Neural cell (in vitro differentiated cells): ENCODE results near the gene MTTP.

ENCODE experiments used
- CTCF ChIP-seq: fragments of 450-650 bp; IDR thresholded peaks from 2 replicates; pipeline ENCODE4 v1.5.1; 2014; ENCODE audit warnings: antibody characterized with exemption, mild to moderate bottlenecking, moderate library complexity; ENCODE audit not compliant: poor library complexity, severe bottlenecking
- EP300 ChIP-seq: fragments of 450-650 bp; conservative IDR thresholded peaks from 2 replicates; pipeline ENCODE4 v1.6.1; 2014; ENCODE audit warnings: antibody characterized with exemption, mild to moderate bottlenecking, moderate library complexity; ENCODE audit not compliant: poor library complexity, severe bottlenecking
- EZH2 ChIP-seq: fragments of 200-600, 300-800 bp; shearing (Covaris generic), sonication (generic); IDR thresholded peaks from 2 replicates; pipeline ENCODE4 v1.6.1; 2014; ENCODE audit warnings: antibody characterized with exemption, low read length, borderline replicate concordance, mild to moderate bottlenecking; ENCODE audit not compliant: insufficient read depth, poor library complexity, severe bottlenecking
- MXI1 ChIP-seq: fragments of 450-650 bp; conservative IDR thresholded peaks from 2 replicates; pipeline ENCODE4 v1.6.1; 2014; ENCODE audit warnings: antibody characterized with exemption, mild to moderate bottlenecking; ENCODE audit not compliant: poor library complexity, severe bottlenecking
- POLR2AphosphoS5 ChIP-seq: IDR thresholded peaks from 2 replicates; pipeline ENCODE4 v1.6.1; 2012
- RAD21 ChIP-seq: fragments of 450-650 bp; conservative IDR thresholded peaks from 2 replicates; pipeline ENCODE4 v1.6.1; 2014; ENCODE audit warnings: antibody characterized with exemption, mild to moderate bottlenecking, moderate library complexity
- REST ChIP-seq: IDR thresholded peaks from 2 replicates; pipeline ENCODE4 v1.6.1; 2012; ENCODE audit warnings: borderline replicate concordance
- SMC3 ChIP-seq: fragments of 450-650 bp; conservative IDR thresholded peaks from 2 replicates; pipeline ENCODE4 v1.6.1; 2014; ENCODE audit warnings: antibody characterized with exemption, mild to moderate bottlenecking, moderate library complexity; ENCODE audit not compliant: poor library complexity
- TAF1 ChIP-seq: IDR thresholded peaks from 2 replicates; pipeline ENCODE4 v1.6.1; 2012; ENCODE audit warnings: low read depth

- no peak for TF ChIP-seq CTCF
- TF ChIP-seq RAD21, result no peak
- TF ChIP-seq EZH2, result no peak
- no peak for TF ChIP-seq EP300
- no peak for TF ChIP-seq POLR2AphosphoS5
- TF ChIP-seq REST, result no peak
- no peak for TF ChIP-seq TAF1
- no peak for TF ChIP-seq SMC3
- TF ChIP-seq MXI1, result no peak
Measured at GRCh38 chr4:99536848-99537247, 37.8 kb upstream of the MTTP start.
